ENCODE results near the gene TMEM247. TPM values are rescaled to one million over a fixed set of nuclear protein-coding genes. Genes with fewer than 3 reads are reported as not detected.

TMEM247 gene
- not detected for total RNA-seq
- not detected for polyA plus RNA-seq (2013, experiment 1 of 2)
- polyA plus RNA-seq (2013, experiment 2 of 2), result not detected
- 0 reads per million in 172 experiments for total RNA-seq

- CTCF ChIA-PET, result no interaction called here
These were observed at the start of gene TMEM247 for GRCh38 chr2:46479265-46479664. TMEM247 (plus strand) TSS chr2:46479565.

GRCh38 chr2:46430413-46430812 is 49.0 kb upstream of the TMEM247 start:
- ATAC-seq (ENCODE audit: poor library complexity) (no peak), DNase-seq (no peak)
- TF ChIP-seq CTCF (IDR thresholded peaks at IDR 0.05), result no peak
- Mint-ChIP-seq H3K4me3 (no peak overlapping the region), H3K9me3 (peaks cover 2% of the 10 kb centered on the region), H3K27ac (no peak overlapping the region), H3K36me3 (ENCODE audit: low read depth) (no peaks in the 10 kb centered on the region), H3K4me1 (ENCODE audit: low read depth) (peaks cover 38% of the 10 kb centered on the region), H3K27me3 (no peaks in the 10 kb centered on the region)
- POLR2A ChIA-PET, result no interaction called here
- CTCF ChIA-PET, result no interaction called here
- H3K27ac ChIP-seq (ENCODE audit: low read depth in 1 of 2, low read length in 2 of 2), result no peak overlapping the region
- no peaks in the 10 kb centered on the region for H3K27me3 ChIP-seq (ENCODE audit: control insufficient read depth in 1 of 2, insufficient read depth in 2 of 2, low read length in 2 of 2)
- peaks cover 0 to 12% of the 10 kb centered on the region in 2 experiments for H3K9me3 ChIP-seq (ENCODE audit: control insufficient read depth in 1 of 2, insufficient read depth in 1 of 2, low read length in 2 of 2)
- no peak overlapping the region for H3K4me3 ChIP-seq (ENCODE audit: low read length)
- H3K4me1 ChIP-seq (ENCODE audit: insufficient read depth, low read length), result peaks cover 16% of the 10 kb centered on the region
- intact Hi-C loops (cut with DNase I, micrococcal nuclease), result no loop called here
- no peaks in the 10 kb centered on the region for H3K36me3 ChIP-seq (ENCODE audit: insufficient read depth, low read length)

More at GRCh38 chr2:46479265-46479664, at the start of gene TMEM247:
- intact Hi-C loops (cut with DNase I, micrococcal nuclease), result no loop called here
- ATAC-seq (ENCODE audit: poor library complexity) (no peak), DNase-seq (no peak)
- Mint-ChIP-seq H3K36me3 (ENCODE audit: low read depth) (peaks cover 17% of the 10 kb centered on the region), H3K9me3 (peaks cover 10% of the 10 kb centered on the region), H3K27me3 (no peaks in the 10 kb centered on the region), H3K4me1 (ENCODE audit: low read depth) (peaks cover 29% of the 10 kb centered on the region), H3K4me3 (no peak within 1 kb of the TSS), H3K27ac (no peak within 1 kb of the TSS)
- no peaks in the 10 kb centered on the region for H3K36me3 ChIP-seq (ENCODE audit: insufficient read depth, low read length)
- no peak for TF ChIP-seq CTCF (IDR thresholded peaks at IDR 0.05)
- no peaks in the 10 kb centered on the region for H3K27me3 ChIP-seq (ENCODE audit: control insufficient read depth in 1 of 2, insufficient read depth in 2 of 2, low read length in 2 of 2)
- no peak within 1 kb of the TSS for H3K27ac ChIP-seq (ENCODE audit: low read depth in 1 of 2, low read length in 2 of 2)
- no peak within 1 kb of the TSS for H3K4me3 ChIP-seq (ENCODE audit: low read length)
- peaks cover 17% of the 10 kb centered on the region for H3K4me1 ChIP-seq (ENCODE audit: insufficient read depth, low read length)
- POLR2A ChIA-PET, result no interaction called here
- peaks cover 0 to 14% of the 10 kb centered on the region in 2 experiments for H3K9me3 ChIP-seq (ENCODE audit: control insufficient read depth in 1 of 2, insufficient read depth in 1 of 2, low read length in 2 of 2)

- H3K27ac ChIP-seq (ENCODE audit: low read depth in 1 of 2, low read length in 2 of 2), result no peak overlapping the region
- Mint-ChIP-seq H3K27ac (no peak overlapping the region), H3K4me1 (ENCODE audit: low read depth) (peaks cover 38% of the 10 kb centered on the region), H3K27me3 (no peaks in the 10 kb centered on the region), H3K36me3 (ENCODE audit: low read depth) (no peaks in the 10 kb centered on the region), H3K9me3 (peaks cover 2% of the 10 kb centered on the region), H3K4me3 (no peak overlapping the region)
- peak in 1 of 14 experiments; percentile 40 for DNase-seq
- intact Hi-C loops (cut with DNase I, micrococcal nuclease), result no loop called here
- POLR2A ChIA-PET, result no interaction called here
- CTCF ChIA-PET, result no interaction called here
- no peaks in the 10 kb centered on the region for H3K36me3 ChIP-seq (ENCODE audit: insufficient read depth, low read length)
- peaks cover 16% of the 10 kb centered on the region for H3K4me1 ChIP-seq (ENCODE audit: insufficient read depth, low read length)
- no peak for ATAC-seq (ENCODE audit: poor library complexity)
- peaks cover 0 to 12% of the 10 kb centered on the region in 2 experiments for H3K9me3 ChIP-seq (ENCODE audit: control insufficient read depth in 1 of 2, insufficient read depth in 1 of 2, low read length in 2 of 2)
- no peak for TF ChIP-seq CTCF (IDR thresholded peaks at IDR 0.05)
- H3K27me3 ChIP-seq (ENCODE audit: control insufficient read depth in 1 of 2, insufficient read depth in 2 of 2, low read length in 2 of 2), result no peaks in the 10 kb centered on the region
- no peak overlapping the region for H3K4me3 ChIP-seq (ENCODE audit: low read length)
These were observed 48.4 kb upstream of the TMEM247 start for GRCh38 chr2:46430992-46431391.

All from CD4-positive, alpha-beta T cell (primary cell).